CD14-positive monocyte (primary cell): ENCODE measurements around the gene KRTAP3-3. TPM values are rescaled to one million over a fixed set of nuclear protein-coding genes. Genes with fewer than 3 reads are reported as not detected.
A peak's percentile ranks its signal among the peaks of the same experiment; 100 is the strongest.

Source experiments
- DNase-seq, 3 donors: peaks; one replicate each; pipeline ENCODE4 v3.0.0-alpha.2; 2011 to 2022
- H2AFZ ChIP-seq: 2 replicates; pipeline ENCODE4 v1.6.0; 2012; ENCODE audit warnings: mild to moderate bottlenecking, low read depth, low read length, inconsistent platforms; ENCODE audit not compliant: insufficient read depth, poor library complexity, severe bottlenecking
- H3K27ac ChIP-seq, 2 donors: 1 replicate in 1 of 2; 2 replicates in 1 of 2; pipeline ENCODE4 v1.5.1; 2012 to 2013; ENCODE audit warnings: low read length in 2 of 2, control low read depth in 1 of 2, inconsistent platforms in 1 of 2, low read depth in 1 of 2, mild to moderate bottlenecking in 1 of 2
- H3K27me3 ChIP-seq, 2 donors: one replicate each; pipeline versions ENCODE4 v1.6.0 to v1.6.1; 2011 to 2013; ENCODE audit warnings: low read length in 2 of 2; ENCODE audit not compliant: control insufficient read depth in 2 of 2, insufficient read depth in 2 of 2
- H3K36me3 ChIP-seq, 2 donors: replicated peaks in 1 of 2; 1 replicate in 1 of 2; 2 replicates in 1 of 2; pipeline versions ENCODE4 v1.5.1 to v1.6.1; 2012 to 2013; ENCODE audit warnings: low read length in 2 of 2, control low read depth in 1 of 2, inconsistent platforms in 1 of 2, mild to moderate bottlenecking in 1 of 2; ENCODE audit not compliant: insufficient read depth in 2 of 2, control insufficient read depth in 1 of 2
- H3K4me1 ChIP-seq, 2 donors: 1 replicate in 1 of 2; 2 replicates in 1 of 2; pipeline versions ENCODE4 v1.5.1 to v1.6.1; 2012 to 2013; ENCODE audit warnings: low read length in 2 of 2, control low read depth in 1 of 2, inconsistent platforms in 1 of 2, mild to moderate bottlenecking in 1 of 2, moderate library complexity in 1 of 2; ENCODE audit not compliant: insufficient read depth in 2 of 2, control insufficient read depth in 1 of 2
- H3K4me2 ChIP-seq: replicated peaks from 2 replicates; pipeline ENCODE3; 2012; ENCODE audit warnings: low read length, moderate library complexity, mild to moderate bottlenecking; ENCODE audit not compliant: poor library complexity, severe bottlenecking; ENCODE audit errors: extremely low read depth
- H3K4me3 ChIP-seq, 3 experiments: fragments of 200-600 bp in 1 of 3; sonication (generic) in 1 of 3; replicated peaks in 1 of 3; 1 replicate in 2 of 3; 2 replicates in 1 of 3; pipeline ENCODE4 v1.5.1; 2011 to 2013; ENCODE audit warnings: low read length in 3 of 3, mild to moderate bottlenecking in 3 of 3, control low read depth in 2 of 3, low read depth in 2 of 3, inconsistent platforms in 1 of 3, moderate library complexity in 1 of 3
- H3K79me2 ChIP-seq: 2 replicates; pipeline ENCODE4 v1.6.0; 2012; ENCODE audit warnings: mild to moderate bottlenecking, control low read depth, inconsistent platforms, low read length, moderate library complexity; ENCODE audit not compliant: insufficient read depth
- H3K9ac ChIP-seq: 2 replicates; pipeline ENCODE4 v1.6.0; 2017; ENCODE audit warnings: low read length, mild to moderate bottlenecking; ENCODE audit not compliant: insufficient read depth, poor library complexity, severe bottlenecking
- H3K9me3 ChIP-seq, 2 donors: replicated peaks in 1 of 2; 1 replicate in 1 of 2; 2 replicates in 1 of 2; pipeline versions ENCODE4 v1.5.1 to v1.6.1; 2012 to 2013; ENCODE audit warnings: low read length in 2 of 2, control low read depth in 1 of 2; ENCODE audit not compliant: control insufficient read depth in 1 of 2, insufficient read depth in 1 of 2
- H4K20me1 ChIP-seq: 2 replicates; pipeline ENCODE4 v1.6.0; 2012; ENCODE audit warnings: mild to moderate bottlenecking, low read length, control low read depth, moderate library complexity; ENCODE audit not compliant: insufficient read depth
- H3K27ac Mint-ChIP-seq, 7 donors: one replicate each; pipeline ENCODE4 v1.8.0; 2020; ENCODE audit warnings: mild to moderate bottlenecking in 7 of 7, mixed read lengths in 7 of 7, moderate library complexity in 6 of 7, inconsistent platforms in 2 of 7
- H3K27me3 Mint-ChIP-seq, 3 donors: one replicate each; pipeline ENCODE4 v1.8.0; 2021 to 2022; ENCODE audit warnings: low read depth in 3 of 3, mild to moderate bottlenecking in 3 of 3, mixed read lengths in 3 of 3, moderate library complexity in 3 of 3, inconsistent platforms in 1 of 3
- H3K36me3 Mint-ChIP-seq, 2 donors: one replicate each; pipeline ENCODE4 v1.8.0; 2020; ENCODE audit warnings: mixed read lengths in 2 of 2, inconsistent platforms in 1 of 2, mild to moderate bottlenecking in 1 of 2
- H3K4me1 Mint-ChIP-seq: one replicate; pipeline ENCODE4 v1.8.0; 2020; ENCODE audit warnings: mild to moderate bottlenecking, mixed read lengths
- H3K4me3 Mint-ChIP-seq, 2 donors: one replicate each; pipeline ENCODE4 v1.8.0; 2020; ENCODE audit warnings: mild to moderate bottlenecking in 2 of 2, mixed read lengths in 2 of 2, moderate library complexity in 1 of 2
- H3K9me3 Mint-ChIP-seq, 7 donors: one replicate each; pipeline ENCODE4 v1.8.0; 2020 to 2022; ENCODE audit warnings: mixed read lengths in 7 of 7, mild to moderate bottlenecking in 6 of 7, moderate library complexity in 6 of 7, inconsistent platforms in 2 of 7
- WGBS: methylation state at CpG from one replicate; pipeline ENCODE4 v1.1.5; 2013; ENCODE audit warnings: missing lambda C conversion rate; ENCODE audit not compliant: insufficient coverage; 5-methylcytosine and 5-hydroxymethylcytosine counted together
- intact Hi-C, 2 donors: fragments of 100-400 bp; cut with micrococcal nuclease; formaldehyde crosslinking; loops; one replicate each; pipeline versions ENCODE4 v1.15.0 to v1.15.1; 2023
- polyA plus RNA-seq, 3 donors: library from polyadenylated mRNA; depleted of rRNA in 1 of 3; unstranded in 2 of 3; stranded (reverse) in 1 of 3; fragments of 300-500 nt in 2 of 3; fragments of >200 nt in 1 of 3; fragmentation: Illumina TruSeq in 2 of 3; gene quantifications; 1 replicate in 2 of 3; 2 replicates in 1 of 3; pipeline ENCODE4 v1.2.3, GENCODE V29; 2012 to 2021
- small RNA-seq: library from RNA; depleted of rRNA; stranded (forward); fragments of <200 nt; gene quantifications from one replicate; pipeline ENCODE3, GENCODE V24; 2012; ENCODE audit warnings: low read depth; ENCODE audit not compliant: insufficient read length
- TF ChIP-seq, protein P1 (sequence below): fragments of 200-600 bp; IDR thresholded peaks from one replicate; pipeline ENCODE4 v1.8.0; 2022; ENCODE audit warnings: antibody characterized with exemption, mild to moderate bottlenecking

KRTAP3-3 gene
- polyA plus RNA-seq, 3 donors: not detected

DNA sequence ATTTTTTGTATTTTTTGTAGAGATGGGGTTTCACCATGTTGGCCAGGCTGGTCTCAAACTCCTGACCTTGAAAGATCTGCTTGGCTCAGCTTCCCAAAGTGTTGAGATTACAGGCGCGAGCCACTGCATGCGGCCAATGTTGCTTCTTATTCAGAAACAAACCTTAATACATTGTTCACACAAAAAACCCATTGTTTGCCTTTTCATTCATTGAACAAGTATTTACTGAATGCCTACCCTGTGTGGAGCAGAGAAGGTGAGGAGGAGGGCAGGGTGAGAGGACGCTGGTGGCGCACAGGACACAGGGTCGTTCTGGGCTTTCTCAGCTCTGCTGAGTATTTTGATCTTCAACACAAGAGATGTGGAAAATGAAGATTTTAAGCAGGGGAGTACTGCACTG lies 48.5 kb downstream of the KRTAP3-3 start:
- Mint-ChIP-seq H3K4me1 (peaks cover 1% of the 10 kb centered on the region), H3K27ac (peak overlapping the region in 1 of 7 donors; percentile 14), H3K36me3 (no peaks in the 10 kb centered on the region), H3K27me3 (peaks cover 25 to 34% (median 33%) of the 10 kb centered on the region in 3 donors), H3K4me3 (no peak overlapping the region), H3K9me3 (peaks cover 4 to 7% (median 6%) of the 10 kb centered on the region in 7 donors)
- 96% methylated on average over 3 of the region's 6 CpGs for WGBS
- Histone ChIP-seq H3K27me3 (peaks cover 14 to 23% of the 10 kb centered on the region in 2 donors), H3K4me1 (no peaks in the 10 kb centered on the region), H3K9me3 (no peaks in the 10 kb centered on the region), H3K36me3 (no peaks in the 10 kb centered on the region), H2AFZ (no peak overlapping the region), H3K9ac (no peak overlapping the region), H3K79me2 (no peaks in the 10 kb centered on the region), H3K4me2 (no peak overlapping the region), H3K4me3 (no peak overlapping the region), H3K27ac (no peak overlapping the region), H4K20me1 (no peaks in the 10 kb centered on the region)
- no peak for DNase-seq
- TF ChIP-seq, protein P1, sequence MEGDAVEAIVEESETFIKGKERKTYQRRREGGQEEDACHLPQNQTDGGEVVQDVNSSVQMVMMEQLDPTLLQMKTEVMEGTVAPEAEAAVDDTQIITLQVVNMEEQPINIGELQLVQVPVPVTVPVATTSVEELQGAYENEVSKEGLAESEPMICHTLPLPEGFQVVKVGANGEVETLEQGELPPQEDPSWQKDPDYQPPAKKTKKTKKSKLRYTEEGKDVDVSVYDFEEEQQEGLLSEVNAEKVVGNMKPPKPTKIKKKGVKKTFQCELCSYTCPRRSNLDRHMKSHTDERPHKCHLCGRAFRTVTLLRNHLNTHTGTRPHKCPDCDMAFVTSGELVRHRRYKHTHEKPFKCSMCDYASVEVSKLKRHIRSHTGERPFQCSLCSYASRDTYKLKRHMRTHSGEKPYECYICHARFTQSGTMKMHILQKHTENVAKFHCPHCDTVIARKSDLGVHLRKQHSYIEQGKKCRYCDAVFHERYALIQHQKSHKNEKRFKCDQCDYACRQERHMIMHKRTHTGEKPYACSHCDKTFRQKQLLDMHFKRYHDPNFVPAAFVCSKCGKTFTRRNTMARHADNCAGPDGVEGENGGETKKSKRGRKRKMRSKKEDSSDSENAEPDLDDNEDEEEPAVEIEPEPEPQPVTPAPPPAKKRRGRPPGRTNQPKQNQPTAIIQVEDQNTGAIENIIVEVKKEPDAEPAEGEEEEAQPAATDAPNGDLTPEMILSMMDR: no peak
- intact Hi-C loops: no loop called here

DNA sequence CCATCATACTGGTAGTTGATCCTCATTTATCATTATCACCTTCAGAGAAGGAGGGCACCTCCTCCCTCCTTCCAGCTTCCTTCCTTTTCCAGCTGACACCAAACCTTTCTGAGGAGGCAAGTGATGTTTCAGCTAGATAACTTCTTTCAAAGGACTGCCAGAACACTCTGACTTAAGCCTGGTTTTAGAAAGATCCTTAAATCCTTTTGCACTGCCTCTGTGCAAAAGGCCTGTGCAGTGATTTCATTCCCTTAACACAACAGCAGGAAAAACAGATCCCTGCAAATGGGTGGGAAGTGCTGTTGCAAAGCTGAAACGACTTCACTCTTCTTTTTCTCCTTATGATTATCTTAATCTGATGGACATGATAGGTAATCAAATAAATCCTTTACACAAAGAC lies 49.4 kb downstream of the KRTAP3-3 start:
- no peak overlapping the region for H3K4me3 Mint-ChIP-seq
- no peaks in the 10 kb centered on the region for H3K4me1 ChIP-seq
- peaks cover 1% of the 10 kb centered on the region for H3K4me1 Mint-ChIP-seq
- peaks cover 4 to 9% (median 6%) of the 10 kb centered on the region in 7 donors for H3K9me3 Mint-ChIP-seq
- no peaks in the 10 kb centered on the region for H3K36me3 ChIP-seq
- no peak overlapping the region for H3K4me2 ChIP-seq
- no peaks in the 10 kb centered on the region for H3K79me2 ChIP-seq
- peaks cover 18 to 32% (median 28%) of the 10 kb centered on the region in 3 donors for H3K27me3 Mint-ChIP-seq
- peaks cover 12 to 21% of the 10 kb centered on the region in 2 donors for H3K27me3 ChIP-seq
- no peak overlapping the region for H3K27ac Mint-ChIP-seq
- no peak overlapping the region for H3K27ac ChIP-seq
- TF ChIP-seq, protein P1: no peak
- H2AFZ ChIP-seq: no peak overlapping the region
- no CpG with 5 or more reads among the region's 1 CpG for WGBS
- no peak for DNase-seq
- H3K36me3 Mint-ChIP-seq: no peaks in the 10 kb centered on the region
- intact Hi-C loops: no loop called here
- no peaks in the 10 kb centered on the region for H3K9me3 ChIP-seq
- H3K4me3 ChIP-seq: no peak overlapping the region
- H3K9ac ChIP-seq: no peak overlapping the region
- no peaks in the 10 kb centered on the region for H4K20me1 ChIP-seq

Small RNA genes lying within 50 kb of the gene (small RNA-seq; reads per million reads assigned to genes)
- gene KRTAP3-4P: not detected

Other genes with a start within 250 kb of the KRTAP3-3 start
- not detected for gene KRT25, start 238.8 kb downstream of the KRTAP3-3 start, polyA plus RNA-seq
- not detected for gene KRT26, start 222.0 kb downstream of the KRTAP3-3 start, polyA plus RNA-seq
- gene KRT27, start 211.6 kb downstream of the KRTAP3-3 start, polyA plus RNA-seq: not detected
- not detected for gene KRT28, start 194.2 kb downstream of the KRTAP3-3 start, polyA plus RNA-seq
- gene KRT10, start 171.6 kb downstream of the KRTAP3-3 start, polyA plus RNA-seq: 10 to 100 TPM in 2 of 3 donors, 1 to 10 TPM in 1; 9.7 to 79.1 (median 58.7) TPM
- gene KRT12, start 126.9 kb downstream of the KRTAP3-3 start, polyA plus RNA-seq: not detected
- gene KRT20, start 108.9 kb downstream of the KRTAP3-3 start, polyA plus RNA-seq: not detected
- gene KRT23, start 56.5 kb downstream of the KRTAP3-3 start, polyA plus RNA-seq: 1 to 10 TPM; 1.7 to 7.6 (median 3.6) TPM
- not detected for gene KRT39, start 27.2 kb downstream of the KRTAP3-3 start, polyA plus RNA-seq
- gene KRT40, start 9.8 kb downstream of the KRTAP3-3 start, polyA plus RNA-seq: not detected
- not detected for gene KRTAP3-2, start 5.7 kb upstream of the KRTAP3-3 start, polyA plus RNA-seq
- not detected for gene KRTAP3-1, start 15.0 kb upstream of the KRTAP3-3 start, polyA plus RNA-seq
- not detected for gene KRTAP1-5, start 33.0 kb upstream of the KRTAP3-3 start, polyA plus RNA-seq
- not detected for gene KRTAP1-4, start 36.0 kb upstream of the KRTAP3-3 start, polyA plus RNA-seq
- gene KRTAP1-3, start 40.7 kb upstream of the KRTAP3-3 start, polyA plus RNA-seq: not detected
- gene KRTAP1-1, start 47.3 kb upstream of the KRTAP3-3 start, polyA plus RNA-seq: not detected
- not detected for gene KRTAP2-1, start 53.2 kb upstream of the KRTAP3-3 start, polyA plus RNA-seq
- gene KRTAP2-2, start 61.1 kb upstream of the KRTAP3-3 start, polyA plus RNA-seq: not detected
- not detected for gene KRTAP2-3, start 66.0 kb upstream of the KRTAP3-3 start, polyA plus RNA-seq
- gene KRTAP2-4, start 71.7 kb upstream of the KRTAP3-3 start, polyA plus RNA-seq: not detected
- gene KRTAP4-7, start 90.0 kb upstream of the KRTAP3-3 start, polyA plus RNA-seq: not detected
- gene KRTAP4-8, start 104.0 kb upstream of the KRTAP3-3 start, polyA plus RNA-seq: not detected
- gene KRTAP4-16, start 108.0 kb upstream of the KRTAP3-3 start, polyA plus RNA-seq: not detected
- not detected for gene KRTAP4-9, start 111.2 kb upstream of the KRTAP3-3 start, polyA plus RNA-seq
- gene KRTAP4-11, start 124.2 kb upstream of the KRTAP3-3 start, polyA plus RNA-seq: not detected
- not detected for gene KRTAP4-12, start 130.0 kb upstream of the KRTAP3-3 start, polyA plus RNA-seq
- gene KRTAP4-6, start 146.4 kb upstream of the KRTAP3-3 start, polyA plus RNA-seq: not detected
- not detected for gene KRTAP4-5, start 155.7 kb upstream of the KRTAP3-3 start, polyA plus RNA-seq
- gene KRTAP4-4, start 166.6 kb upstream of the KRTAP3-3 start, polyA plus RNA-seq: not detected
- gene KRTAP4-3, start 174.1 kb upstream of the KRTAP3-3 start, polyA plus RNA-seq: not detected
- not detected for gene KRTAP4-2, start 184.1 kb upstream of the KRTAP3-3 start, polyA plus RNA-seq
- gene KRTAP4-1, start 190.7 kb upstream of the KRTAP3-3 start, polyA plus RNA-seq: not detected
- gene KRTAP9-1, start 195.7 kb upstream of the KRTAP3-3 start, polyA plus RNA-seq: not detected
- not detected for gene KRTAP9-2, start 232.5 kb upstream of the KRTAP3-3 start, polyA plus RNA-seq
- gene KRTAP9-3, start 238.3 kb upstream of the KRTAP3-3 start, polyA plus RNA-seq: not detected
- not detected for gene KRTAP9-8, start 243.8 kb upstream of the KRTAP3-3 start, polyA plus RNA-seq